ENCODE measurements around the gene EHBP1L1. TPM values are rescaled to one million over a fixed set of nuclear protein-coding genes. Genes with fewer than 3 reads are reported as not detected.

The EHBP1L1 gene
- total RNA-seq, 1 experiment from 2014 or later, result 126 TPM

GRCh38 chr11:65606876-65607613, 31.2 kb downstream of the EHBP1L1 start:
- Histone ChIP-seq H3K9me3 (ENCODE audit: low read length) (no peaks in the 10 kb centered on the region), H3K9me2 (replicated peaks; ENCODE audit: low read length) (no peaks in the 10 kb centered on the region), H3K9ac (ENCODE audit: low read length) (no peak overlapping the region), H3F3A (ENCODE audit: low read length, unreplicated experiment) (no peaks in the 10 kb centered on the region), H3K27me3 (ENCODE audit: low read length) (no peaks in the 10 kb centered on the region), H3K4me2 (ENCODE audit: low read length) (no peak overlapping the region), H3K4me1 (ENCODE audit: insufficient read depth, low read length) (peaks cover 12% of the 10 kb centered on the region), H4K20me1 (ENCODE audit: low read length) (no peaks in the 10 kb centered on the region; the same call in 1 of the 2 replicates), H2AFZ (ENCODE audit: low read length) (no peak overlapping the region), H3K4me3 (ENCODE audit: low read length) (no peak overlapping the region), H3K79me2 (ENCODE audit: low read length) (peaks cover 24% of the 10 kb centered on the region), H3K36me3 (ENCODE audit: low read depth, low read length) (peaks cover 21% of the 10 kb centered on the region), H3K27ac (ENCODE audit: low read length) (no peak overlapping the region)
- ChIA-PET CTCF (no interaction called here), POLR2A (ENCODE audit: unreplicated experiment) (no interaction called here)
- no peak for DNase-seq
- intact Hi-C loops (cut with micrococcal nuclease), result no loop called here
- ATAC-seq, result no peak
- TF ChIP-seq CTCF (conservative IDR thresholded peaks at IDR 0.05; ENCODE audit: low read depth, low read length), result no peak
- TF ChIP-seq EZH2 (IDR thresholded peaks at IDR 0.05; ENCODE audit: low read length, unreplicated experiment), result no peak
- no peak for TF ChIP-seq EZH2phosphoT487 (IDR thresholded peaks at IDR 0.05; ENCODE audit: borderline replicate concordance, low read length)
- BruUV-seq (replicated peaks), result no TSS peak

DNA sequence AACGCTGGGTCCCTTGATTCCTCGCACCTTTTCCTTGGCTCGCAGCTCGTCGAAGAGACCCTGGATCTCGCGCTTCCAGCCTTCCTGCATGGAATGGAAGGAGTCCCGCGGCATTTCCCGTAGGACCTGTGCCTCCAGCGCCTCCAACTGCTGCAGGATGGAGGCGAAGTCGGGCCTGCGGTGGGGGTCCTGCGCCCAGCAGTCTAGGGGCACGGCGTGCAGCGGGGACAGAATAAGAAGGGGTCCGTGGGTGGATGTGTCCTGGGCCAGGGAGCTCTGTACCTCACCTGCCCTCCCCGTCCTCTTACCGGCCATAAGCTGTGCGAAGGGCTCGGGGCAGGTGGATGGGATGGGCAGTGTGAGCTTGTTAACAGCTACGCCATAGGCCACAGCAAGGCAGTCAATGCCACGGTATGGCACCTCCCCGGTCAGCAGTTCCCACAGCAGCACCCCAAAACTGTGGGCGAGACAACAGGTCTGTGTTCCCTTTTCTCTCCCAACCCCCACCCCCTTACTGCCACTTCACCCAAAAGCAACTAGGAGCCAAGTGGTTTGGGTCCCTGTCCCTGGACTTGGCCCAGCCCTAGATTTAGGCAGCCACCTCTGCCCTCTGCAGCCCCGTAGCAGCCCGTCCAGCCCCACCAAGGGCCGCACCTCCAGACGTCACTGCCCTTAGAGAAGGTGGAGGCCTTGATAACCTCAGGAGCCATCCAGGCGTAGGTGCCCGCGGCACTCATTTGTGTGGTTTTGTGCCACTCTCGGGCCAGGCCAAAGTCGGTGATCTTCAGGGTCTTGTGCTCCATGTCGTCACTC, 32.0 kb downstream of the EHBP1L1 start:
- Histone ChIP-seq H3F3A (ENCODE audit: low read length, unreplicated experiment) (no peaks in the 10 kb centered on the region), H4K20me1 (ENCODE audit: low read length) (no peaks in the 10 kb centered on the region; the same call in 1 of the 2 replicates), H3K27me3 (ENCODE audit: low read length) (no peaks in the 10 kb centered on the region), H3K4me2 (ENCODE audit: low read length) (no peak overlapping the region), H3K9ac (ENCODE audit: low read length) (no peak overlapping the region), H3K9me3 (ENCODE audit: low read length) (no peaks in the 10 kb centered on the region), H3K4me3 (ENCODE audit: low read length) (no peak overlapping the region), H3K4me1 (ENCODE audit: insufficient read depth, low read length) (peaks cover 19% of the 10 kb centered on the region), H2AFZ (ENCODE audit: low read length) (no peak overlapping the region), H3K27ac (ENCODE audit: low read length) (no peak overlapping the region), H3K36me3 (ENCODE audit: low read depth, low read length) (peaks cover 21% of the 10 kb centered on the region), H3K79me2 (ENCODE audit: low read length) (peaks cover 32% of the 10 kb centered on the region), H3K9me2 (replicated peaks; ENCODE audit: low read length) (no peaks in the 10 kb centered on the region)
- TF ChIP-seq EZH2 (IDR thresholded peaks at IDR 0.05; ENCODE audit: low read length, unreplicated experiment), result no peak
- TF ChIP-seq EZH2phosphoT487 (IDR thresholded peaks at IDR 0.05; ENCODE audit: borderline replicate concordance, low read length), result no peak
- TF ChIP-seq CTCF (conservative IDR thresholded peaks at IDR 0.05; ENCODE audit: low read depth, low read length), result no peak
- POLR2A ChIA-PET (ENCODE audit: unreplicated experiment), result no interaction called here
- no peak for DNase-seq
- no TSS peak for BruUV-seq (replicated peaks)
- intact Hi-C loops (cut with micrococcal nuclease), result no loop called here
- no peak for ATAC-seq
- CTCF ChIA-PET, result no interaction called here

GRCh38 chr11:65609229-65609628, 33.4 kb downstream of the EHBP1L1 start:
- Histone ChIP-seq H3K36me3 (ENCODE audit: low read depth, low read length) (peaks cover 21% of the 10 kb centered on the region), H3K9ac (ENCODE audit: low read length) (no peak overlapping the region), H3K4me1 (ENCODE audit: insufficient read depth, low read length) (peaks cover 25% of the 10 kb centered on the region), H4K20me1 (ENCODE audit: low read length) (no peaks in the 10 kb centered on the region; the same call in 1 of the 2 replicates), H3K4me3 (ENCODE audit: low read length) (no peak overlapping the region), H3K27me3 (ENCODE audit: low read length) (no peaks in the 10 kb centered on the region), H2AFZ (ENCODE audit: low read length) (no peak overlapping the region), H3K9me3 (ENCODE audit: low read length) (no peaks in the 10 kb centered on the region), H3F3A (ENCODE audit: low read length, unreplicated experiment) (no peaks in the 10 kb centered on the region), H3K27ac (ENCODE audit: low read length) (no peak overlapping the region), H3K79me2 (ENCODE audit: low read length) (peaks cover 46% of the 10 kb centered on the region), H3K4me2 (ENCODE audit: low read length) (no peak overlapping the region), H3K9me2 (replicated peaks; ENCODE audit: low read length) (no peaks in the 10 kb centered on the region)
- ChIA-PET CTCF (no interaction called here), POLR2A (ENCODE audit: unreplicated experiment) (no interaction called here)
- intact Hi-C loops (cut with micrococcal nuclease), result no loop called here
- BruUV-seq (replicated peaks), result no TSS peak
- DNase-seq, result no peak
- ATAC-seq, result no peak
- no peak for TF ChIP-seq EZH2phosphoT487 (IDR thresholded peaks at IDR 0.05; ENCODE audit: borderline replicate concordance, low read length)
